Measurements from ENCODE around the gene NCAM1.

DNA sequence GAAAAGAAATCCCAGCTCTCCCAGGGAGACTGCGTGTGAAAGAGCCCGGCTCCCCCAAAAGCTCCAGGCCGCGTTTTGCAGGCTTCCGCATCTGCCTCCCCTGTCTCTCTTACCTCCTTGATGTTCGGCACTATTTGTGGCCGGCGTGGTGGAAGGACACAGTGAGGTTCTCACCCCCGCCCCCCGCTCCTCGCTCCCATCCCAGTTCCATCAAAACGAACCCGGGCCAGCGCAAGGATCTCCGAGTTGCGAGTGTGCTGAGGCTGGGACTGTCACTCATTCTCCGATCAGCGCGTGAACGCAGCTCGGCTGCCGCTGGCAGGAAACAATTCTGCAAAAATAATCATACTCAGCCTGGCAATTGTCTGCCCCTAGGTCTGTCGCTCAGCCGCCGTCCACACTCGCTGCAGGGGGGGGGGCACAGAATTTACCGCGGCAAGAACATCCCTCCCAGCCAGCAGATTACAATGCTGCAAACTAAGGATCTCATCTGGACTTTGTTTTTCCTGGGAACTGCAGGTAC, at the start of gene NCAM1:
- TF ChIP-seq, protein P1, sequence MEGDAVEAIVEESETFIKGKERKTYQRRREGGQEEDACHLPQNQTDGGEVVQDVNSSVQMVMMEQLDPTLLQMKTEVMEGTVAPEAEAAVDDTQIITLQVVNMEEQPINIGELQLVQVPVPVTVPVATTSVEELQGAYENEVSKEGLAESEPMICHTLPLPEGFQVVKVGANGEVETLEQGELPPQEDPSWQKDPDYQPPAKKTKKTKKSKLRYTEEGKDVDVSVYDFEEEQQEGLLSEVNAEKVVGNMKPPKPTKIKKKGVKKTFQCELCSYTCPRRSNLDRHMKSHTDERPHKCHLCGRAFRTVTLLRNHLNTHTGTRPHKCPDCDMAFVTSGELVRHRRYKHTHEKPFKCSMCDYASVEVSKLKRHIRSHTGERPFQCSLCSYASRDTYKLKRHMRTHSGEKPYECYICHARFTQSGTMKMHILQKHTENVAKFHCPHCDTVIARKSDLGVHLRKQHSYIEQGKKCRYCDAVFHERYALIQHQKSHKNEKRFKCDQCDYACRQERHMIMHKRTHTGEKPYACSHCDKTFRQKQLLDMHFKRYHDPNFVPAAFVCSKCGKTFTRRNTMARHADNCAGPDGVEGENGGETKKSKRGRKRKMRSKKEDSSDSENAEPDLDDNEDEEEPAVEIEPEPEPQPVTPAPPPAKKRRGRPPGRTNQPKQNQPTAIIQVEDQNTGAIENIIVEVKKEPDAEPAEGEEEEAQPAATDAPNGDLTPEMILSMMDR (IDR thresholded peaks at IDR 0.05): no peak
- TF ChIP-seq POLR2AphosphoS5 (IDR thresholded peaks at IDR 0.05) (no peak), POLR2A (IDR thresholded peaks at IDR 0.05) (no peak)
